Mammary epithelial cell (primary cell): ENCODE results near the gene AIF1.

ENCODE experiments used
- EZH2 ChIP-seq: IDR thresholded peaks from 2 replicates; pipeline ENCODE4 v1.6.1; 2012; ENCODE audit warnings: low read length, inconsistent platforms, borderline replicate concordance
- TF ChIP-seq, protein P1 (sequence below), 2 donors: IDR thresholded peaks in 1 of 2; conservative IDR thresholded peaks in 1 of 2; 2 replicates each; pipeline ENCODE4 v1.5.1; 2011 to 2012; ENCODE audit warnings: inconsistent platforms in 2 of 2, low read length in 2 of 2, mild to moderate bottlenecking in 2 of 2, control low read depth in 1 of 2, low read depth in 1 of 2; ENCODE audit not compliant: insufficient read depth in 1 of 2; ENCODE audit errors: extremely low read depth in 1 of 2

DNA sequence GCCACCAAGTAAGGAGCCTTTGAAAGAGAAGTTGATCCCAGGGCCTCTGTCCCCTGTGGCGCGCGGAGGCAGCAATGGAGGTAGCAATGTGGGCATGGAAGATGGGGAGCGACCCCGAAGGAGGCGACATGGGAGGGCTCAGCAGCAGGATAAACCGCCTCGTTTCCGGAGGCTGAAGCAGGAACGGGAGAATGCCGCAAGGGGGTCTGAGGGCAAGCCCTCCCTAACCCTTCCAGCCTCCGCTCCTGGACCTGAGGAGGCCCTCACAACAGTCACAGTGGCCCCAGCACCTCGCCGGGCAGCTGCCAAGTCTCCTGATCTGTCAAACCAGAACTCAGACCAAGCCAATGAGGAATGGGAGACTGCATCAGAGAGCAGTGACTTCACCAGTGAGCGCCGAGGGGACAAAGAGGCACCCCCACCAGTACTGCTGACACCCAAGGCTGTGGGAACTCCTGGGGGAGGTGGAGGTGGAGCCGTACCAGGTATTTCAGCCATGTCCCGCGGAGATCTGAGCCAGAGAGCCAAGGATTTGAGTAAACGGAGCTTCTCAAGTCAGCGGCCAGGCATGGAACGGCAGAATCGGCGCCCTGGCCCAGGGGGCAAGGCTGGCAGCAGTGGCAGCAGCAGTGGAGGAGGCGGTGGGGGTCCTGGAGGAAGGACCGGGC lies 17.4 kb downstream of the AIF1 start:
- TF ChIP-seq, protein P1, sequence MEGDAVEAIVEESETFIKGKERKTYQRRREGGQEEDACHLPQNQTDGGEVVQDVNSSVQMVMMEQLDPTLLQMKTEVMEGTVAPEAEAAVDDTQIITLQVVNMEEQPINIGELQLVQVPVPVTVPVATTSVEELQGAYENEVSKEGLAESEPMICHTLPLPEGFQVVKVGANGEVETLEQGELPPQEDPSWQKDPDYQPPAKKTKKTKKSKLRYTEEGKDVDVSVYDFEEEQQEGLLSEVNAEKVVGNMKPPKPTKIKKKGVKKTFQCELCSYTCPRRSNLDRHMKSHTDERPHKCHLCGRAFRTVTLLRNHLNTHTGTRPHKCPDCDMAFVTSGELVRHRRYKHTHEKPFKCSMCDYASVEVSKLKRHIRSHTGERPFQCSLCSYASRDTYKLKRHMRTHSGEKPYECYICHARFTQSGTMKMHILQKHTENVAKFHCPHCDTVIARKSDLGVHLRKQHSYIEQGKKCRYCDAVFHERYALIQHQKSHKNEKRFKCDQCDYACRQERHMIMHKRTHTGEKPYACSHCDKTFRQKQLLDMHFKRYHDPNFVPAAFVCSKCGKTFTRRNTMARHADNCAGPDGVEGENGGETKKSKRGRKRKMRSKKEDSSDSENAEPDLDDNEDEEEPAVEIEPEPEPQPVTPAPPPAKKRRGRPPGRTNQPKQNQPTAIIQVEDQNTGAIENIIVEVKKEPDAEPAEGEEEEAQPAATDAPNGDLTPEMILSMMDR (conservative IDR thresholded peaks at IDR 0.05 in 1 of 2, IDR thresholded peaks at IDR 0.05 in 1 of 2; ENCODE audit: extremely low read depth in 1 of 2, insufficient read depth in 1 of 2, low read depth in 1 of 2, low read length in 2 of 2), result no peak
- no peak for TF ChIP-seq EZH2
